Activated T-cell treated with anti-CD3 and anti-CD28 coated beads, Interleukin-2, amount 50 U/mL, for 24 hours (primary cell): ENCODE data around the gene SENP3.
"Not testable (repeated sequence)": the region's sequence is repeated elsewhere in the genome, so short reads cannot be mapped to it uniquely, and the experiment has no call there.

Source experiments
- DNase-seq: peaks from one replicate; pipeline ENCODE4 v3.0.0-alpha.2; 2020
- H3K27ac Mint-ChIP-seq: 2 replicates; pipeline ENCODE4 v1.8.0; 2020; ENCODE audit warnings: mild to moderate bottlenecking, mixed read lengths
- H3K27me3 Mint-ChIP-seq: 2 replicates; pipeline ENCODE4 v1.8.0; 2020; ENCODE audit warnings: mixed read lengths
- H3K36me3 Mint-ChIP-seq: 2 replicates; pipeline ENCODE4 v1.8.0; 2020; ENCODE audit warnings: low read depth, mixed read lengths
- H3K4me1 Mint-ChIP-seq: 2 replicates; pipeline ENCODE4 v1.8.0; 2020; ENCODE audit warnings: low read depth, mixed read lengths
- H3K4me3 Mint-ChIP-seq: 2 replicates; pipeline ENCODE4 v1.8.0; 2020; ENCODE audit warnings: mild to moderate bottlenecking, moderate library complexity, mixed read lengths
- H3K9me3 Mint-ChIP-seq: 2 replicates; pipeline ENCODE4 v1.8.0; 2020; ENCODE audit warnings: mixed read lengths

SENP3 gene

GRCh38 chr17:7590743-7591142 lies 29.0 kb downstream of the SENP3 start:
- Mint-ChIP-seq H3K36me3 (peaks cover 89% of the 10 kb centered on the region), H3K27ac (peak overlapping the region; percentile 79), H3K4me3 (no peak overlapping the region), H3K9me3 (no peaks in the 10 kb centered on the region), H3K27me3 (no peaks in the 10 kb centered on the region), H3K4me1 (peaks cover 9% of the 10 kb centered on the region)
- no peak for DNase-seq

- H3K27ac Mint-ChIP-seq = peak overlapping the region; percentile 26
- no peaks in the 10 kb centered on the region for H3K27me3 Mint-ChIP-seq
- DNase-seq = no peak
- H3K36me3 Mint-ChIP-seq = peaks cover 89% of the 10 kb centered on the region
- H3K9me3 Mint-ChIP-seq = no peaks in the 10 kb centered on the region
- H3K4me3 Mint-ChIP-seq = no peak overlapping the region
- H3K4me1 Mint-ChIP-seq = peaks cover 6% of the 10 kb centered on the region
Observed at GRCh38 chr17:7591596-7591995, 29.9 kb downstream of the SENP3 start.

GRCh38 chr17:7592422-7593021 lies 30.8 kb downstream of the SENP3 start:
- peak overlapping the region; percentile 5 for H3K27ac Mint-ChIP-seq
- no peak overlapping the region for H3K4me3 Mint-ChIP-seq
- peaks cover 90% of the 10 kb centered on the region for H3K36me3 Mint-ChIP-seq

GRCh38 chr17:7593296-7593695 lies 31.6 kb downstream of the SENP3 start:
- Mint-ChIP-seq H3K36me3 (peaks cover 86% of the 10 kb centered on the region), H3K4me3 (no peak overlapping the region), H3K4me1 (peaks cover 3% of the 10 kb centered on the region), H3K9me3 (no peaks in the 10 kb centered on the region), H3K27ac (peak overlapping the region; percentile 15), H3K27me3 (no peaks in the 10 kb centered on the region)
- no peak for DNase-seq

More at GRCh38 chr17:7592422-7593021, 30.8 kb downstream of the SENP3 start:
- Mint-ChIP-seq H3K27me3 (no peaks in the 10 kb centered on the region), H3K4me1 (peaks cover 4% of the 10 kb centered on the region), H3K9me3 (no peaks in the 10 kb centered on the region)
- no peak for DNase-seq

- not testable (repeated sequence) for H3K4me3 Mint-ChIP-seq, DNase-seq, H3K9me3 Mint-ChIP-seq, H3K27me3 Mint-ChIP-seq, H3K27ac Mint-ChIP-seq, H3K4me1 Mint-ChIP-seq
- peaks cover 90% of the 10 kb centered on the region for H3K36me3 Mint-ChIP-seq
Observed at GRCh38 chr17:7597561-7597960, 35.8 kb downstream of the SENP3 start.

GRCh38 chr17:7606280-7606679 lies 44.6 kb downstream of the SENP3 start:
- H3K9me3 Mint-ChIP-seq = no peaks in the 10 kb centered on the region
- DNase-seq = no peak
- peak overlapping the region; percentile 50 for H3K27ac Mint-ChIP-seq
- no peak overlapping the region for H3K4me3 Mint-ChIP-seq
- H3K36me3 Mint-ChIP-seq = peaks cover 69% of the 10 kb centered on the region
- H3K4me1 Mint-ChIP-seq = peaks cover 20% of the 10 kb centered on the region
- H3K27me3 Mint-ChIP-seq = no peaks in the 10 kb centered on the region

- DNase-seq = no peak
- Mint-ChIP-seq H3K36me3 (peaks cover 52% of the 10 kb centered on the region), H3K27ac (no peak overlapping the region), H3K9me3 (no peaks in the 10 kb centered on the region), H3K27me3 (no peaks in the 10 kb centered on the region), H3K4me1 (peaks cover 46% of the 10 kb centered on the region), H3K4me3 (no peak overlapping the region)
Observed at GRCh38 chr17:7610641-7611040, 48.9 kb downstream of the SENP3 start.

GRCh38 chr17:7611635-7612293 lies 50.0 kb downstream of the SENP3 start:
- Mint-ChIP-seq H3K4me3 (peak overlapping the region; percentile 88), H3K9me3 (no peaks in the 10 kb centered on the region), H3K4me1 (peaks cover 42% of the 10 kb centered on the region), H3K27me3 (no peaks in the 10 kb centered on the region), H3K27ac (no peak overlapping the region), H3K36me3 (peaks cover 44% of the 10 kb centered on the region)
- DNase-seq = no peak

GRCh38 chr17:7612294-7612640 lies 50.5 kb downstream of the SENP3 start:
- Mint-ChIP-seq H3K27ac (peak overlapping the region; percentile 44), H3K9me3 (no peaks in the 10 kb centered on the region), H3K4me1 (peaks cover 42% of the 10 kb centered on the region), H3K36me3 (peaks cover 44% of the 10 kb centered on the region), H3K27me3 (no peaks in the 10 kb centered on the region), H3K4me3 (peak overlapping the region; percentile 88)
- no peak for DNase-seq

- peak overlapping the region; percentile 88 for H3K4me3 Mint-ChIP-seq
- no peak for DNase-seq
- peak overlapping the region; percentile 83 for H3K27ac Mint-ChIP-seq
- peaks cover 42% of the 10 kb centered on the region for H3K4me1 Mint-ChIP-seq
- no peaks in the 10 kb centered on the region for H3K27me3 Mint-ChIP-seq
- no peaks in the 10 kb centered on the region for H3K9me3 Mint-ChIP-seq
- H3K36me3 Mint-ChIP-seq = peaks cover 39% of the 10 kb centered on the region
Observed at GRCh38 chr17:7613769-7614424, 52.2 kb downstream of the SENP3 start.

GRCh38 chr17:7614425-7615264 lies 52.9 kb downstream of the SENP3 start, which contains the start of gene FXR2:
TSS of gene FXR2 (minus strand) at chr17:7614897. CDS start at chr17:7614532, 365 bp downstream.
- Mint-ChIP-seq H3K9me3 (no peaks in the 10 kb centered on the region), H3K4me3 (peak within 1 kb of the TSS; percentile 88), H3K27me3 (no peaks in the 10 kb centered on the region), H3K36me3 (peaks cover 36% of the 10 kb centered on the region), H3K27ac (peak within 1 kb of the TSS; percentile 91), H3K4me1 (peaks cover 38% of the 10 kb centered on the region)
- DNase-seq = peak; percentile 99

GRCh38 chr17:7615265-7615747 lies 53.6 kb downstream of the SENP3 start:
- peaks cover 32% of the 10 kb centered on the region for H3K36me3 Mint-ChIP-seq
- no peak for DNase-seq
- peak overlapping the region; percentile 76 for H3K4me3 Mint-ChIP-seq
- no peaks in the 10 kb centered on the region for H3K9me3 Mint-ChIP-seq
- H3K27ac Mint-ChIP-seq = peak overlapping the region; percentile 91
- H3K4me1 Mint-ChIP-seq = peaks cover 37% of the 10 kb centered on the region
- H3K27me3 Mint-ChIP-seq = no peaks in the 10 kb centered on the region

GRCh38 chr17:7618608-7619007 lies 56.9 kb downstream of the SENP3 start:
- DNase-seq = no peak
- no peaks in the 10 kb centered on the region for H3K9me3 Mint-ChIP-seq
- H3K4me3 Mint-ChIP-seq = no peak overlapping the region
- no peaks in the 10 kb centered on the region for H3K27me3 Mint-ChIP-seq
- no peak overlapping the region for H3K27ac Mint-ChIP-seq
- peaks cover 6% of the 10 kb centered on the region for H3K36me3 Mint-ChIP-seq
- H3K4me1 Mint-ChIP-seq = peaks cover 4% of the 10 kb centered on the region

GRCh38 chr17:7620835-7621234 lies 59.1 kb downstream of the SENP3 start:
- H3K27me3 Mint-ChIP-seq = no peaks in the 10 kb centered on the region
- H3K4me3 Mint-ChIP-seq = no peak overlapping the region
- no peaks in the 10 kb centered on the region for H3K4me1 Mint-ChIP-seq
- H3K36me3 Mint-ChIP-seq = no peaks in the 10 kb centered on the region
- no peak for DNase-seq
- no peak overlapping the region for H3K27ac Mint-ChIP-seq
- H3K9me3 Mint-ChIP-seq = no peaks in the 10 kb centered on the region
